Endothelial cell of umbilical vein (primary cell): ENCODE data around the gene AUTS2. TPM values are rescaled to one million over a fixed set of nuclear protein-coding genes. Genes with fewer than 3 reads are reported as not detected.

ENCODE experiments used
- BruUV-seq: library from RNA; stranded (reverse); fragments of 400-500 nt; replicated peaks from 2 replicates; lab custom pipeline; 2021; lab: Mats Ljungman, UMichigan
- CTCF ChIA-PET: fragments of 300-600, 350-600 bp; sonication (Branson Sonifier 250); formaldehyde crosslinking; loops from one replicate; lab custom pipeline; 2021; ENCODE audit warnings: antibody characterized with exemption, inconsistent platforms; lab: Charles Lee
- POLR2A ChIA-PET: fragments of 300-600, 350-600 bp; sonication (Branson Sonifier 250); formaldehyde crosslinking; loops from one replicate; lab custom pipeline; 2021; ENCODE audit warnings: antibody characterized with exemption, inconsistent platforms; lab: Charles Lee
- DNase-seq: peaks from one replicate; pipeline ENCODE4 v3.0.0-alpha.2; 2011; ENCODE audit warnings: low read depth, low spot score
- FAIRE-seq: peaks from 2 replicates; lab custom pipeline; 2011; peaks lifted over from hg19 to GRCh38; lab: Jason Lieb, UNC
- H2AFZ ChIP-seq: 2 replicates; pipeline ENCODE4 v1.6.0; 2012; ENCODE audit warnings: low read depth, low read length, control low read depth, inconsistent platforms
- H3K27ac ChIP-seq: 2 replicates; pipeline ENCODE4 v1.5.1; 2011; ENCODE audit warnings: low read depth, mild to moderate bottlenecking, control low read depth, low read length, moderate library complexity; ENCODE audit not compliant: insufficient read depth
- H3K27me3 ChIP-seq, 2 experiments: 2 replicates each; pipeline versions ENCODE4 v1.6.0 to v1.6.1; 2011; ENCODE audit warnings: low read length in 2 of 2, mixed read lengths in 1 of 2; ENCODE audit not compliant: control insufficient read depth in 2 of 2, insufficient read depth in 2 of 2
- H3K36me3 ChIP-seq, 2 experiments: 2 replicates in 1 of 2; 3 replicates in 1 of 2; pipeline ENCODE4 v1.5.1; 2011; ENCODE audit warnings: low read length in 2 of 2, mild to moderate bottlenecking in 1 of 2, moderate library complexity in 1 of 2; ENCODE audit not compliant: control insufficient read depth in 2 of 2, insufficient read depth in 2 of 2; ENCODE audit errors: extremely low read depth in 1 of 2
- H3K4me1 ChIP-seq: 3 replicates; pipeline ENCODE4 v1.5.1; 2011; ENCODE audit warnings: mild to moderate bottlenecking, low read length; ENCODE audit not compliant: control insufficient read depth, insufficient read depth; ENCODE audit errors: extremely low read depth
- H3K4me2 ChIP-seq: 2 replicates; pipeline ENCODE4 v1.6.1; 2011; ENCODE audit warnings: low read length, control low read depth, mixed read lengths; ENCODE audit not compliant: insufficient read depth
- H3K4me3 ChIP-seq, 3 experiments: fragments of 200-600 bp in 1 of 3; sonication (generic), shearing (Covaris generic) in 1 of 3; replicated peaks in 1 of 3; 2 replicates each; pipeline ENCODE4 v1.5.1; 2011 to 2016; ENCODE audit warnings: control low read depth in 3 of 3, low read length in 3 of 3, mild to moderate bottlenecking in 2 of 3, inconsistent platforms in 1 of 3, low read depth in 1 of 3, moderate library complexity in 1 of 3; ENCODE audit not compliant: insufficient read depth in 1 of 3
- H3K79me2 ChIP-seq: 2 replicates; pipeline ENCODE4 v1.6.0; 2012; ENCODE audit warnings: low read length, inconsistent platforms; ENCODE audit not compliant: control insufficient read depth, insufficient read depth
- H3K9ac ChIP-seq: replicated peaks from 2 replicates; pipeline ENCODE3; 2011; ENCODE audit warnings: low read length, control low read depth; ENCODE audit not compliant: insufficient read depth; ENCODE audit errors: extremely low read depth
- H3K9me1 ChIP-seq: replicated peaks from 3 replicates; pipeline ENCODE4 v1.6.0; 2011; ENCODE audit warnings: mild to moderate bottlenecking, low read length; ENCODE audit not compliant: control insufficient read depth, insufficient read depth; ENCODE audit errors: extremely low read depth
- H3K9me3 ChIP-seq: replicated peaks from 2 replicates; pipeline ENCODE4 v1.5.1; 2012; ENCODE audit warnings: low read length, inconsistent platforms; ENCODE audit not compliant: control insufficient read depth, insufficient read depth
- H4K20me1 ChIP-seq: replicated peaks from 2 replicates; pipeline ENCODE3; 2011; ENCODE audit warnings: mild to moderate bottlenecking, low read length; ENCODE audit not compliant: control insufficient read depth, insufficient read depth; ENCODE audit errors: extremely low read depth
- EZH2 ChIP-seq: IDR thresholded peaks from 2 replicates; pipeline ENCODE4 v1.6.1; 2012; ENCODE audit warnings: borderline replicate concordance, low read depth, mild to moderate bottlenecking, moderate library complexity, low read length, inconsistent platforms; ENCODE audit not compliant: severe bottlenecking
- FOS ChIP-seq: IDR thresholded peaks from 2 replicates; pipeline ENCODE4 v1.6.1; 2011; ENCODE audit warnings: mild to moderate bottlenecking, low read length, moderate library complexity, borderline replicate concordance; ENCODE audit not compliant: insufficient read depth
- GATA2 ChIP-seq: IDR thresholded peaks from 2 replicates; pipeline ENCODE4 v1.7.0; 2011; ENCODE audit warnings: low read depth, mild to moderate bottlenecking, moderate library complexity, mixed read lengths, low read length; ENCODE audit not compliant: insufficient read length, insufficient read depth
- JUN ChIP-seq: IDR thresholded peaks from 2 replicates; pipeline ENCODE4 v1.6.1; 2011; ENCODE audit warnings: borderline replicate concordance, low read depth; ENCODE audit not compliant: insufficient read length, insufficient read depth
- MAX ChIP-seq: IDR thresholded peaks from 2 replicates; pipeline ENCODE4 v1.6.1; 2011; ENCODE audit not compliant: insufficient read depth, insufficient read length
- MYC ChIP-seq: IDR thresholded peaks from one replicate; pipeline ENCODE4 v1.6.1; 2011; ENCODE audit warnings: mild to moderate bottlenecking, low read depth, low read length
- POLR2A ChIP-seq: IDR thresholded peaks from 2 replicates; pipeline ENCODE4 v1.6.1; 2012; ENCODE audit warnings: low read depth, mild to moderate bottlenecking, control low read depth, low read length
- POLR2AphosphoS5 ChIP-seq: IDR thresholded peaks from 2 replicates; pipeline ENCODE4 v1.6.1; 2012; ENCODE audit warnings: low read depth, mild to moderate bottlenecking, control low read depth, low read length, moderate library complexity; ENCODE audit not compliant: insufficient read depth
- dilution Hi-C: fragments of 300-500 bp; cut with MboI; formaldehyde crosslinking; loops from one replicate; pipeline ENCODE4 v1.15.0; 2019; ENCODE audit warnings: low sequenced_read_pairs; ENCODE audit not compliant: extremely low pct_ligation_motif_present
- intact Hi-C: fragments of 100-400 bp; cut with micrococcal nuclease; formaldehyde crosslinking; loops from one replicate; pipeline ENCODE4 v1.10.0; 2022
- polyA plus RNA-seq, 4 experiments: library from polyadenylated mRNA; depleted of rRNA in 3 of 4; stranded (reverse) in 3 of 4; unstranded in 1 of 4; fragments of >200 nt; gene quantifications; 2 replicates each; pipeline versions ENCODE4 v1.2.1 to v1.2.3, GENCODE V29; 2011 to 2012; ENCODE audit warnings: missing spikeins in 1 of 4
- total RNA-seq: library from RNA; stranded (reverse); gene quantifications from 2 replicates; pipeline ENCODE4 v1.2.3, GENCODE V29; 2021
- TF ChIP-seq, protein P1 (sequence below), 2 donors: IDR thresholded peaks; 1 replicate in 1 of 2; 2 replicates in 1 of 2; pipeline ENCODE4 v1.5.1; 2011; ENCODE audit warnings: low read length in 2 of 2, mild to moderate bottlenecking in 2 of 2, moderate library complexity in 2 of 2, control low read depth in 1 of 2, inconsistent platforms in 1 of 2, low read depth in 1 of 2; ENCODE audit not compliant: insufficient read depth in 1 of 2; ENCODE audit errors: extremely low read depth in 1 of 2

Gene AUTS2
- total and polyA plus RNA-seq, 2 donors (not counting 3 experiments of a cell fraction or from before 2014, with no cell fraction given): 0.59 to 8.0 TPM

DNA sequence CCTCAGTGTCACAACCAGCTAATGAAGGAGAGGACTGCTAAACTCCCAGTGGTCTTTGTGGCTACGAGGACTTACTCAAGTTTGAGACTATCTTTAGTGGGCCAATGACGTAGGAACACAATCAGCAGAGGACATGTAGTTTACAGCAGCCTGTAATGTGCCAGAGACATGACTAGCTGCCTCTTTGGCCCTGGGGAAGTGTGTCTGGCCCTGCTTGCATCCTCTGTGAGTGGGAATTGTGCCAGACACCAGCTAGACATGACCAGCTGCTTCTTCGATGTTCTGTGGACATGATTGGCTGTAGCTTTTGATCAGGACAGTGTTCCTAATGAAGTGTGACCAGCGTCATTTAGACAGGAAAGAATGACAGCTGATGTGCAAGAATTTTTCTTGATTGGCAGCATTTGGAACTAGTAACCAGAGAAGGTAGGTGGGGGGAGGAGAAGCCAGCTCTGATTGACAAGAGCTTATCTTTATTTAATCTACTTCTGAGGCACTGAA, 141.7 kb downstream of the AUTS2 start:
- FAIRE-seq (no peak), DNase-seq (no peak)
- dilution Hi-C loops: no loop called here
- no peaks in the 10 kb centered on the region for H3K9me1 ChIP-seq
- H3K4me1 ChIP-seq: no peaks in the 10 kb centered on the region
- H3K4me2 ChIP-seq: no peak overlapping the region
- no peaks in the 10 kb centered on the region for H4K20me1 ChIP-seq
- no peaks in the 10 kb centered on the region for H3K36me3 ChIP-seq
- no peaks in the 10 kb centered on the region for H3K27me3 ChIP-seq
- BruUV-seq: no TSS peak
- H2AFZ ChIP-seq: no peak overlapping the region
- TF ChIP-seq, protein P1, sequence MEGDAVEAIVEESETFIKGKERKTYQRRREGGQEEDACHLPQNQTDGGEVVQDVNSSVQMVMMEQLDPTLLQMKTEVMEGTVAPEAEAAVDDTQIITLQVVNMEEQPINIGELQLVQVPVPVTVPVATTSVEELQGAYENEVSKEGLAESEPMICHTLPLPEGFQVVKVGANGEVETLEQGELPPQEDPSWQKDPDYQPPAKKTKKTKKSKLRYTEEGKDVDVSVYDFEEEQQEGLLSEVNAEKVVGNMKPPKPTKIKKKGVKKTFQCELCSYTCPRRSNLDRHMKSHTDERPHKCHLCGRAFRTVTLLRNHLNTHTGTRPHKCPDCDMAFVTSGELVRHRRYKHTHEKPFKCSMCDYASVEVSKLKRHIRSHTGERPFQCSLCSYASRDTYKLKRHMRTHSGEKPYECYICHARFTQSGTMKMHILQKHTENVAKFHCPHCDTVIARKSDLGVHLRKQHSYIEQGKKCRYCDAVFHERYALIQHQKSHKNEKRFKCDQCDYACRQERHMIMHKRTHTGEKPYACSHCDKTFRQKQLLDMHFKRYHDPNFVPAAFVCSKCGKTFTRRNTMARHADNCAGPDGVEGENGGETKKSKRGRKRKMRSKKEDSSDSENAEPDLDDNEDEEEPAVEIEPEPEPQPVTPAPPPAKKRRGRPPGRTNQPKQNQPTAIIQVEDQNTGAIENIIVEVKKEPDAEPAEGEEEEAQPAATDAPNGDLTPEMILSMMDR (IDR thresholded peaks at IDR 0.05; ENCODE audit: extremely low read depth in 1 of 2, insufficient read depth in 1 of 2, low read depth in 1 of 2, low read length in 2 of 2): no peak
- TF ChIP-seq JUN (no peak), FOS (no peak), MAX (no peak), MYC (no peak), GATA2 (no peak), POLR2AphosphoS5 (no peak), POLR2A (no peak), EZH2 (no peak)
- H3K9me3 ChIP-seq: no peaks in the 10 kb centered on the region
- no peak overlapping the region for H3K9ac ChIP-seq
- intact Hi-C loops: no loop called here
- H3K79me2 ChIP-seq: no peaks in the 10 kb centered on the region
- no peak overlapping the region for H3K4me3 ChIP-seq
- ChIA-PET POLR2A (no interaction called here), CTCF (no interaction called here)
- no peak overlapping the region for H3K27ac ChIP-seq
